GM10248 (cell line): ENCODE data around the gene PLCB3.

ENCODE experiments used
- CTCF ChIA-PET: fragments of 300-600 bp; sonication (Branson Sonifier 250); formaldehyde crosslinking; extraction: SDS; loops from one replicate; lab custom pipeline; 2021; ENCODE audit warnings: antibody characterized with exemption; lab: Yijun Ruan, JAX
- POLR2A ChIA-PET: fragments of 350-650 bp; sonication (Branson Sonifier 250); formaldehyde crosslinking; extraction: SDS; loops from one replicate; lab custom pipeline; 2020; ENCODE audit warnings: antibody characterized with exemption; lab: Yijun Ruan, JAX
- DNase-seq: peaks from one replicate; pipeline ENCODE4 v3.0.0; 2012; ENCODE audit errors: extremely low spot score
- CTCF ChIP-seq: IDR thresholded peaks from 2 replicates; pipeline ENCODE4 v1.5.1; 2012; ENCODE audit warnings: mild to moderate bottlenecking, low read depth; ENCODE audit errors: extremely low read depth, missing control alignments, control extremely low read depth

PLCB3 gene

GRCh38 chr11:64268025-64268892 is 16.9 kb downstream of the PLCB3 start:
- DNase-seq, result no peak
- ChIA-PET POLR2A (interaction anchor here (0.6 to 2.2 kb wide), 9 partner anchors 9 to 83 kb away, joined by 3 to 8 read pairs (median 5); partner anchors contain the start of genes BAD, FERMT3 and FKBP2), CTCF (interaction anchor here (0.7 to 15.3 kb wide), 9 partner anchors 13 to 64 kb away, joined by 3 to 164 read pairs (median 4); partner anchors contain the start of genes CATSPERZ, ESRRA, FERMT3 and PLCB3)
- TF ChIP-seq CTCF, result no peak

GRCh38 chr11:64268893-64269539 is 17.7 kb downstream of the PLCB3 start:
- ChIA-PET POLR2A (interaction anchor here (0.8 to 2.2 kb wide), 6 partner anchors 10 to 63 kb away, joined by 4 to 8 read pairs (median 6); partner anchors contain the start of genes BAD, FERMT3 and FKBP2), CTCF (interaction anchor here (0.7 to 15.3 kb wide), 8 partner anchors 13 to 64 kb away, joined by 3 to 164 read pairs (median 4); partner anchors contain the start of genes CATSPERZ, ESRRA, FERMT3 and NUDT22)
- no peak for TF ChIP-seq CTCF
- peak; percentile 52 for DNase-seq

- ChIA-PET CTCF (interaction anchor here (0.6 to 15.3 kb wide), 6 partner anchors 19 to 65 kb away, joined by 3 to 164 read pairs (median 14); partner anchors contain the start of genes CATSPERZ, ESRRA, FERMT3 and NUDT22), POLR2A (interaction anchor here (0.9 to 2.2 kb wide), 6 partner anchors 15 to 63 kb away, joined by 4 to 8 read pairs (median 6); partner anchors contain the start of genes BAD, FERMT3, FKBP2 and PRDX5)
- peak; percentile 91 for DNase-seq
- no peak for TF ChIP-seq CTCF
Measured at GRCh38 chr11:64269540-64270220, 18.4 kb downstream of the PLCB3 start.

- no peak for DNase-seq
- POLR2A ChIA-PET, result no interaction called here
- no peak for TF ChIP-seq CTCF
- CTCF ChIA-PET, result interaction anchor here (0.9 to 15.3 kb wide), 3 partner anchors 25 to 57 kb away, joined by 3 to 164 read pairs (median 3); partner anchors contain the start of genes CATSPERZ, ESRRA and PLCB3
Measured at GRCh38 chr11:64275031-64275800, 23.9 kb downstream of the PLCB3 start.

- no peak for DNase-seq
- no peak for TF ChIP-seq CTCF
- CTCF ChIA-PET, result interaction anchor here (0.9 to 15.3 kb wide), 3 partner anchors 25 to 57 kb away, joined by 3 to 164 read pairs (median 3); partner anchors contain the start of genes CATSPERZ, ESRRA and PLCB3
- POLR2A ChIA-PET, result no interaction called here
Measured at GRCh38 chr11:64275841-64276240, 24.5 kb downstream of the PLCB3 start.
